Measurements from ENCODE around the gene OPA3. TPM values are rescaled to one million over a fixed set of nuclear protein-coding genes. Genes with fewer than 3 reads are reported as not detected.
A peak's percentile ranks its signal among the peaks of the same experiment; 100 is the strongest.
"Not testable (repeated sequence)": the region's sequence is repeated elsewhere in the genome, so short reads cannot be mapped to it uniquely, and the experiment has no call there.

The OPA3 gene
- total and polyA plus RNA-seq, 11 donors = 13.1 to 30.4 (median 22.3) TPM

- H3K4me3 ChIP-seq = no peak overlapping the region
- ATAC-seq (no peak), DNase-seq (no peak)
- TF ChIP-seq CTCF (IDR thresholded peaks at IDR 0.05) (no peak), POLR2A (IDR thresholded peaks at IDR 0.05) (no peak)
- WGBS, 4 donors = 89 to 92% (median 90%) methylated on average over 10 of the region's 10 CpGs
- H3K9me3 ChIP-seq = no peaks in the 10 kb centered on the region
- H3K27me3 ChIP-seq = no peaks in the 10 kb centered on the region
- H3K36me3 ChIP-seq = peaks cover 0 to 75% (median 63%) of the 10 kb centered on the region in 9 donors
- intact Hi-C loops (cut with DNase I) = no loop called here
- peaks cover 0 to 26% (median 4%) of the 10 kb centered on the region in 12 donors for H3K4me1 ChIP-seq
- H3K27ac ChIP-seq = no peak overlapping the region
These were observed 32.1 kb upstream of the OPA3 start for GRCh38 chr19:45616704-45617017.

GRCh38 chr19:45615795-45616703, 31.4 kb upstream of the OPA3 start:
- intact Hi-C loops (cut with DNase I) = loop anchor here in 1 of 10 donors (2.0 kb wide), 1 partner anchor 25 kb away; no protein-coding TSS in a partner anchor

DNA sequence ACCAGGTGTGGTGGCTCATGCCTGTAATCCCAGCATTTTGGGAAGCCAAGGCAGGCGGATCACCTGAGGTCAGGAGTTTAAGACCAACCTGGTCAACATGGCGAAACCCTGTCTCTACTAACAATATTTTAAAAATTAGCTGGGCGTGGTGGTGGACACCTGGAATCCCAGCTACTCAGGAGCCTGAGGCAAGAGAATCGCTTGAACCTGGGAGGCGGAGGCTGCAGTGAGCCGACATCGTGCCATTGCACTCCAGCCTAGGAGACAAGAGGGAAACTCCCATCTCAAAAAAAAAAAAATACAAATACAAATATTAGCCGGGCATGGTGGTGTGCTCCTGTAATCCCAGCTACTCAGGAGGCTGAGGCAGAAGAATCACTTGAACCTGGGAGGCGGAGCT, 30.5 kb upstream of the OPA3 start:
- ATAC-seq, H3K9me3 ChIP-seq, H3K27me3 ChIP-seq, H3K4me3 ChIP-seq, DNase-seq: not testable (repeated sequence)
- Histone ChIP-seq H3K27ac (peak overlapping the region in 3 of 12 donors; percentile 3 to 60 (median 58)), H3K4me1 (peaks cover 0 to 26% (median 4%) of the 10 kb centered on the region in 12 donors), H3K36me3 (peaks cover 0 to 74% (median 64%) of the 10 kb centered on the region in 9 donors)
- intact Hi-C loops (cut with DNase I) = loop anchor here in 1 of 10 donors (2.0 kb wide), 1 partner anchor 26 kb away; no protein-coding TSS in a partner anchor
- WGBS, 4 donors = 92 to 95% (median 94%) methylated on average over 9 of the region's 9 CpGs

More at GRCh38 chr19:45615795-45616703, 31.4 kb upstream of the OPA3 start:
- WGBS, 4 donors = 42 to 57% (median 47%) methylated on average over 22 to 37 of the region's 37 CpGs
- peaks cover 0 to 75% (median 64%) of the 10 kb centered on the region in 9 donors for H3K36me3 ChIP-seq
- no peaks in the 10 kb centered on the region for H3K27me3 ChIP-seq
- H3K9me3 ChIP-seq = no peaks in the 10 kb centered on the region
- H3K4me3 ChIP-seq = peak overlapping the region in 7 of 12 donors; percentile 17 to 33 (median 24)
- H3K27ac ChIP-seq = peak overlapping the region in 9 of 12 donors; percentile 2 to 64 (median 26)
- ATAC-seq (peak; percentile 84 to 96 (median 96)), DNase-seq (peak; percentile 79 to 88 (median 83))
- H3K4me1 ChIP-seq = peaks cover 0 to 26% (median 4%) of the 10 kb centered on the region in 12 donors
- no peak for TF ChIP-seq CTCF (IDR thresholded peaks at IDR 0.05)
- no peak for TF ChIP-seq POLR2A (IDR thresholded peaks at IDR 0.05)

GRCh38 chr19:45613926-45614725, 29.5 kb upstream of the OPA3 start:
- 83 to 89% (median 86%) methylated on average over 8 to 10 of the region's 10 CpGs for WGBS, 4 donors
- no peak for DNase-seq
- H3K27ac ChIP-seq = peak overlapping the region in 6 of 12 donors; percentile 21 to 60 (median 50)
- H3K36me3 ChIP-seq = peaks cover 0 to 69% (median 61%) of the 10 kb centered on the region in 9 donors
- TF ChIP-seq POLR2A (IDR thresholded peaks at IDR 0.05) (no peak), CTCF (IDR thresholded peaks at IDR 0.05) (no peak)
- no peaks in the 10 kb centered on the region for H3K9me3 ChIP-seq
- intact Hi-C loops (cut with DNase I) = loop anchor here in 1 of 10 donors (2.0 kb wide), 1 partner anchor 27 kb away; no protein-coding TSS in a partner anchor
- ATAC-seq = peak in 3 of 4 donors; percentile 41 to 51 (median 44)
- H3K4me3 ChIP-seq = no peak overlapping the region
- H3K27me3 ChIP-seq = no peaks in the 10 kb centered on the region
- peaks cover 0 to 26% (median 4%) of the 10 kb centered on the region in 12 donors for H3K4me1 ChIP-seq

All from heart left ventricle (tissue), 16 donors.